Dermis blood vessel endothelial cell (primary cell): ENCODE data around the gene PKD2L1. TPM values are rescaled to one million over a fixed set of nuclear protein-coding genes. Genes with fewer than 3 reads are reported as not detected.
"Not testable (repeated sequence)": the region's sequence is repeated elsewhere in the genome, so short reads cannot be mapped to it uniquely, and the experiment has no call there.

Experiments
- DNase-seq: peaks from one replicate; pipeline ENCODE4 v3.0.0; 2010
- total RNA-seq: library from RNA; depleted of rRNA; stranded (reverse); fragments of >200 nt; gene quantifications from 2 replicates; pipeline ENCODE4 v1.2.3, GENCODE V29; 2014

Gene PKD2L1
- total RNA-seq, result not detected in 2 replicates

- DNase-seq, result no peak
These were observed at the start of gene PKD2L1 for GRCh38 chr10:100330079-100330478. Gene PKD2L1 (minus strand): TSS chr10:100330228. CDS start chr10:100330103, 125 bp downstream.

DNA sequence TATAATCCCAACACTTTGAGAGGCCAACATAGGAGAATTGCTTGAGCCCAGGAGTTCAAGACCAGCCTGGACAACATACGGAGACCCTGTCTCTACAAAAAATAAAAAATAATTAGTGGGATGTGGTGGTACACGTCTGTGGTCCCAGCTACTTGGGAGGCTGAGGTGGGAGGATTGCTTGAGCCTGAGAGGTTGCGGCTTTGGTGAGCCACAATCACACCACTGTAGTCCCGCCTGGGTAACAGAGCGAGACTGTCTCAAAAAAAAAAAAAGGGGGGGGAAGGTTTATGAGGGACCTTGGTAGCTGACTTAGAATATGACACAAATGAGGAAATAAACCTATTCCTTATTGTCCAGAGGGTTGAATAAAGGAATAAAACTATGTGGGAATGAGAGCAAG is 47.8 kb upstream of the PKD2L1 start:
- no peak for DNase-seq

GRCh38 chr10:100376656-100377055 is 46.6 kb upstream of the PKD2L1 start:
- DNase-seq, result not testable (repeated sequence)

DNA sequence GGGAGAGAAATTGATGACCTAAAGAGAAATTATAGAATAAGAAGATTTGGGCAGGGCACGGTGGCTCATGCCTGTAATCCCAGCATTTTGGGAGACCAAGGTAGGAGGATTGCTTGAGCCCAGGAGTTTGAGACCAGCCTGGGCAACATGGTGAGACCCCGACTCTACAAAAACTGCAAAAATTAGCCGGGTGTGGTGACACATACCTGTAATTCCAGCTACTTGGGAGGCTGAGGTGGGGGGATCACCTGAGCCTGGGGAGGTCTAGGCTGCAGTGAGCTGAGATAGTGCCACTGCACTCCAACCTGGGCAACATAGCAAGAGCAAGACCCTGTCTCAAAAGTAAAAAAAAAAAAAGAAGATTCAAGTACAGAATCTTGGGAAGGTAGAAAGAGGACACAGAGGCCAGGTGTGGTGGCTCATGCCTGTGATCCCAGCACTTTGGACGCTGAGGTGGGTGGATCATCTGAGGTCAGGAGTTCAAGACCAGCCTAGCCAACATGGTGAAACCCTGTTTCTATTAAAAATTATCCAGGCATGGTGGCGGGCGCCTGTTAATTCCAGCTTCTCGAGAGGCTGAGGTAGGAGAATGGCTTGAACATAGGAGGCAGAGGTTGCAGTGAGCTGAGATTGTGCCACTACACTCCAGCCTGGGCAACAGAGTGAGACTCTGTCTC is 44.8 kb upstream of the PKD2L1 start:
- not testable (repeated sequence) for DNase-seq

- no peak for DNase-seq
These were observed 44.2 kb upstream of the PKD2L1 start for GRCh38 chr10:100374200-100374655.

DNA sequence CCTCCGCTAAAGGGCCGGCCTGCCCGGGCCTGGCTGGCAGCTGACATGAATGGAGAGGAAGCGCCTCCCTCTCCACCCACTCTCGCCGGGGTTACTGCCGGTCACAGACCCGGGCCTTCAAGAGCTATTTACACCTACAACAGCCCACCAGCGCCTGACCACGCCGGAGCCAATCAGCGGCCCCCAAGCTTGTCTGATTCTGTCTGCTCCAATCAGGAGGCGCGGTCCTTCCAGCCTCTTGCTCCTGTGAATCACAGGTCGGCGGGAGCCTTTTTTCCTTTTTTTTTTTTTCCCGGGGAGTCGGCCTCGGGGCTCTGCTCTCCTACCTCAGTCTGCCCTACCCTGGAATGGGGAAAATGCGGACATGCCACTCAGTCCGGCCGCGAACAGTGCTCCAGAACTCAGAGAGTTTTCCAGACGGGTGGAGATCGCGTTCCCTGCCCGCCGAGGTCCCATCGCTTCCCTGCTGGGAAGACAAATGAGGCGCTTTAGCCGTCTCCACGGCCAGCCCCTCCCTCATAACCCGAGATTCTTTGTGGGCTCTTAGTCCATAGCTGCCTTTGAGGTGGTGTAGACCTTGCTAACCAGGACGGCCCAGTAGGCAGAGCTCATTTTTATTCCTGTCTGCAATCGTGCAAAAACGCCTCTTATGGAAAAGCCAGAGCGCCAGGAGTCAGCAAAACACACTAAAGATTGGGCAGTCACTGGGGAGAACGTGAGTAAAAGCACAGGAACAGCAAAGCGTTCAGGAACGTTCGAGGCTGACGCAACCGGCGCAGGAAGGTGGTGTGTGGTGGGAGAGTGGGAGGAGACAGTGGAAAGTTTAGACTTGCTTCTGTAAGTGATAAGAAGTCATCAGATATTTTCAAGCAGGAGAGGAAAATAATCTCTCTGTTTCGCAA is 43.5 kb upstream of the PKD2L1 start:
- DNase-seq, result peak; percentile 100

- no peak for DNase-seq
These were observed 42.6 kb upstream of the PKD2L1 start for GRCh38 chr10:100372415-100373297.

GRCh38 chr10:100371482-100372027 is 41.5 kb upstream of the PKD2L1 start:
- no peak for DNase-seq

DNA sequence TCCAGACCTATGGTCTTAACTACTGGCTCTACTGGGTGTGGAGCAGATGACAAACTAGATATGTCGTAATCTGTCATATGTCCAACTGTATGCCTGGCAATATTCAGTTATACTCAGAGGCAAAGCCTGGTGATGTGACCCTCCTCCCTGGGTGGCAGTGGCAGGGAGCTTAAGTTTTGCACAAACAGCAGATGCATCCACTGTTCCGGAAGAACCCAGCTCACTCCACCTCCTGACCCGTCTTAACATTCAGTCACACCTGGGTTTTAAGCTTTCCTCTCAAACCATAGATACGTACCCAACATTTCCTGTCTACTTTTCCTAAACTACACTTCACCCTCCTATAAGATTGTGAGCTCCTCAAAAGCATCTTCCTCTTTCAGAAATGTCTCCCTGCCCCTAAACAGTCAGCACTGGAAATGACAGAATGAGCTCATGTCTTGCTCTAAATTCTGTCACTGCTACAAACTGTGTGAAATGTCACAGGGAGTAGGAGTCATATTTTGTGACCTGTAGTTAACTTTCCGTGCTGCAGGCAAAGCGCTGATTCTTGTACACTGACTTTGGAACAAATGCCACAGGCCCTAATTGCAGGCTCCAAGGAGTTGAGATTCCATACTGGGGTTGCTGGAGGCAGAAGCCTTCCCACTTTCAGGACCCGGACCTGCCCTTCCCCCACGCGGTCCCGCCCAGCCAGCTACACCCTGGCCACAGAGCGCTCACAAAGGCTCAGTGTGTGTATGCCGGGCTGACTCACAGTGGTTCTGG is 40.9 kb upstream of the PKD2L1 start:
- DNase-seq, result peak; percentile 75

DNA sequence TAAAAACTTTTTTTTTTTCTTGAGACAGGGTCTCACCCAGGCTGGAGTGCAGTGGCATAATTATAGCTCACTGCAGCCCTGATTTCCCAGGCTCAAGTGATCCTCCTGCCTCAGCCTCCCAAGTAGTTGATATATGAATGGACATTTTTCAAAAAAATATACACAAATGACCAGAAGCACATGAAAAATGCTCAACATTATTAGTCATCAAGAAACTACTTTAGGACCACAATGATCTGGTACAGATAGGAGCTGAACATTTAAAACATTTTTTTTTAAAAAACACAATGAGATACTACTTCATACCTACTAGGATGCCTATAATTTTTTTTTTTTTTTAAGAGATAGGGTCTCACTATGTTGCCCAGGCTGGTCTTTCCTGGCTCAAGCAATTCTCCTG is 38.7 kb upstream of the PKD2L1 start:
- no peak for DNase-seq

DNA sequence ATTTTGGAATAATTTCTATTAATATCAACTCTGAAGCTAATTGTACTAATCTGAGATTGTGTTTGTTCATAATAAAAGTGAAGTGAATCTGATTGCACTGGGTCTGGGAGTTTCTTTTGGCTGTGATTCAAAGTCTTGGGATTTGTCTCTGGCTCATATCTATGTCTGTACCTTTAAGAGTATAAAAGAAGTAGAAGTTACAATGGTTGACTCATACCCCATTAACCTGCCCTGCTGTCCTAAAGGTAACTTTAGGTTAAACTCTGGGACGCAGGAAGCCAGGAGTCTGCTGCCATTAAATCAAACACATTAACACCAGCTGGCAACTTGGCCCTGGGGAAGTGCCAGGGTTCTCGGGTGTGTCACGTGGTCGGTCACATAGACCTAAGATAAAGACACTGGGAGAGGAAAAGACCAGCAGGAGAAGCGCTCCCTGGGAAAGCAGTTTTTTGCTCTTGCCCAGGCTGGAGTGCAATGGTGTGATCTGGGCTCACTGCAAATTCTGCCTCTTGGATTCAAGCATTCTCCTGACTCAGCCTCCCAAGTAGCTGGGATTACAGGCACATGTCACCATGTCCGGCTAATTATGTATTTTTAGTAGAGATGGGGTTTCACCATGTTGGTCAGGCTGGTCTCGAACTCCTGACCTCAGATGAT is 34.8 kb upstream of the PKD2L1 start:
- DNase-seq, result peak; percentile 91

GRCh38 chr10:100364175-100364574 is 34.1 kb upstream of the PKD2L1 start:
- no peak for DNase-seq

GRCh38 chr10:100362570-100363496 is 32.8 kb upstream of the PKD2L1 start:
- no peak for DNase-seq

GRCh38 chr10:100360234-100360633 is 30.2 kb upstream of the PKD2L1 start:
- DNase-seq, result no peak

- DNase-seq, result no peak
These were observed 29.6 kb upstream of the PKD2L1 start for GRCh38 chr10:100359529-100360150.

GRCh38 chr10:100359030-100359432 is 29.0 kb upstream of the PKD2L1 start:
- DNase-seq, result peak; percentile 64

DNA sequence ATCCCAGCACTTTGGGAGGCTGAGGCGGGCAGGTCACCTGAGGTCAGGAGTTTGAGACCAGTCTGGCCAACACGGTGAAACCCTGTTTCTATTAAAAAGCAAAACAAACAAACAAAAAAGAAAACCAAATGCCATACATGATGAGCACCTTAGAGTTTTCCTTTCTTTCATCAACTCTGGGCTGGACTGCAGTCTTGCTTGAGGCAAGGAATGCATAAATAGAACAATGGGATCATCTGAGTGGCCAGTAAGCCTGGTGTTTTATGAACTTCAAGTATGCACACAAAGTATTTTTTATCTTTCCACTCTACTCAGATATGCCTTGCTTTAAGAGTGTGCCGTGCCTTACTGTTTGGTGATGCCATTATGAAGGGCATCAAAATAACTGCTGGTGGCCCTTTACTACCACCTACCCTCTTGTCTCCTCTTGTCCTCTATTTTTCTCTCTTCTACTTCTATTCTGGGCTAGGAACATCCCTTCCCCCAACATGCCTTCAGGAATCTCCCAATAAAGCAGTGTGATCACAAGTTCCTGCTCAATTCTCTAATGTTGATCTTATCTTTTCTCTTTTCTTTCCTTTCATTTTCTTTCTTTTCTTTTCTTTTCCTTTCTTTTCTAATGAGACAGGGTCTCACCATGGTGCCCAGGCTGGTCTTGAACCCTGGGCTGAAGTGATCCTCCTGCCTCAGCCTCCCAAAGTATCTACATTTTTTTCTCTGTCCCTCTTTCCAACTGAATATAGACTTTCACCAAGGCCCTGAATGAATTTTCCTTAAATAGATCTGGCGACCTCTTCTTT is 27.2 kb upstream of the PKD2L1 start:
- no peak for DNase-seq
